H1 (cell line): ENCODE results near the gene ZNF385D. TPM values are rescaled to one million over a fixed set of nuclear protein-coding genes. Genes with fewer than 3 reads are reported as not detected.

Experiments used
- CTCF ChIA-PET: fragments of 300-600 bp; sonication (Branson Sonifier 250); formaldehyde crosslinking; loops from one replicate; lab custom pipeline; 2021; ENCODE audit not compliant: partially characterized antibody; lab: Charles Lee
- POLR2A ChIA-PET: fragments of 300-600 bp; sonication (Branson Sonifier 250); formaldehyde crosslinking; loops from one replicate; lab custom pipeline; 2021; ENCODE audit warnings: inconsistent platforms; ENCODE audit not compliant: partially characterized antibody; lab: Charles Lee
- DNase-seq, 2 experiments: peaks; one replicate each; pipeline versions ENCODE4 v3.0.0 to v3.0.0-alpha.2; 2010 to 2022; ENCODE audit warnings: low spot score in 2 of 2, low read depth in 1 of 2, mixed read lengths in 1 of 2
- FAIRE-seq: peaks from 2 replicates; lab custom pipeline; 2011; peaks lifted over from hg19 to GRCh38; lab: Jason Lieb, UNC
- H2AFZ ChIP-seq: 2 replicates; pipeline ENCODE4 v1.8.1; 2012; ENCODE audit warnings: low read length, inconsistent platforms
- H2AK5ac ChIP-seq: 2 replicates; pipeline ENCODE4 v1.6.1; 2013; ENCODE audit warnings: low read depth, low read length
- H2BK120ac ChIP-seq: replicated peaks from 2 replicates; pipeline ENCODE3; 2013; ENCODE audit warnings: low read depth, low read length, inconsistent platforms
- H2BK12ac ChIP-seq: 2 replicates; pipeline ENCODE4 v1.6.1; 2013; ENCODE audit warnings: low read depth, low read length
- H2BK15ac ChIP-seq: 2 replicates; pipeline ENCODE4 v1.6.1; 2013; ENCODE audit warnings: low read length
- H2BK20ac ChIP-seq: 2 replicates; pipeline ENCODE4 v1.6.1; 2013; ENCODE audit warnings: low read length
- H2BK5ac ChIP-seq: 2 replicates; pipeline ENCODE4 v1.6.1; 2013; ENCODE audit warnings: low read depth, low read length
- H3K14ac ChIP-seq: 2 replicates; pipeline ENCODE4 v1.6.1; 2013; ENCODE audit warnings: inconsistent platforms; ENCODE audit not compliant: insufficient read length
- H3K18ac ChIP-seq: 2 replicates; pipeline ENCODE4 v1.6.1; 2013; ENCODE audit warnings: low read length; ENCODE audit errors: extremely low read depth
- H3K23ac ChIP-seq: 2 replicates; pipeline ENCODE4 v1.6.1; 2013; ENCODE audit warnings: inconsistent platforms; ENCODE audit not compliant: insufficient read length
- H3K23me2 ChIP-seq: 2 replicates; pipeline ENCODE4 v1.6.1; 2013; ENCODE audit warnings: low read depth, low read length
- H3K27ac ChIP-seq: 2 replicates; pipeline ENCODE4 v1.6.1; 2011; ENCODE audit warnings: low read depth, low read length, inconsistent platforms
- H3K27me3 ChIP-seq, 4 experiments: replicated peaks in 1 of 4; 1 replicate in 1 of 4; 2 replicates in 3 of 4; pipeline versions ENCODE4 v1.6.1 to v1.8.1; 2011 to 2013; ENCODE audit warnings: low read length in 3 of 4, mild to moderate bottlenecking in 3 of 4, inconsistent platforms in 2 of 4, mixed read lengths in 2 of 4, moderate library complexity in 1 of 4; ENCODE audit not compliant: control insufficient read depth in 3 of 4, insufficient read depth in 3 of 4; ENCODE audit errors: extremely low read depth in 1 of 4
- H3K36me3 ChIP-seq, 4 experiments: 2 replicates each; pipeline versions ENCODE4 v1.6.1 to v1.8.1; 2011 to 2013; ENCODE audit warnings: mild to moderate bottlenecking in 4 of 4, low read length in 3 of 4, moderate library complexity in 2 of 4, control low read depth in 1 of 4, inconsistent platforms in 1 of 4; ENCODE audit not compliant: insufficient read depth in 4 of 4, control insufficient read depth in 2 of 4
- H3K4ac ChIP-seq: replicated peaks from 2 replicates; pipeline ENCODE3; 2013; ENCODE audit warnings: low read length, low read depth, mixed read lengths, inconsistent platforms; ENCODE audit not compliant: insufficient read length
- H3K4me1 ChIP-seq, 4 experiments: replicated peaks in 1 of 4; 1 replicate in 1 of 4; 2 replicates in 3 of 4; pipeline versions ENCODE4 v1.6.1 to v1.8.1; 2011 to 2013; ENCODE audit warnings: low read length in 3 of 4, inconsistent platforms in 2 of 4, mixed read lengths in 1 of 4; ENCODE audit not compliant: insufficient read depth in 4 of 4, control insufficient read depth in 3 of 4
- H3K4me2 ChIP-seq, 2 experiments: 2 replicates each; pipeline versions ENCODE4 v1.6.1 to v1.8.1; 2011 to 2013; ENCODE audit warnings: low read depth in 2 of 2, low read length in 2 of 2, control low read depth in 1 of 2, inconsistent platforms in 1 of 2, mild to moderate bottlenecking in 1 of 2; ENCODE audit not compliant: insufficient read depth in 1 of 2
- H3K4me3 ChIP-seq, 4 experiments: fragments of 200-600, 300-600 bp in 1 of 4; sonication (generic), shearing (Covaris generic), sonication (Bioruptor Twin) in 1 of 4; 2 replicates each; pipeline versions ENCODE4 v1.5.1 to v1.8.1; 2011 to 2016; ENCODE audit warnings: low read length in 4 of 4, low read depth in 3 of 4, control low read depth in 2 of 4, inconsistent platforms in 2 of 4, mild to moderate bottlenecking in 2 of 4, mixed read lengths in 1 of 4, moderate library complexity in 1 of 4; ENCODE audit not compliant: insufficient read depth in 2 of 4; ENCODE audit errors: extremely low read depth in 1 of 4
- H3K56ac ChIP-seq: replicated peaks from 2 replicates; pipeline ENCODE3; 2013; ENCODE audit warnings: low read depth, mild to moderate bottlenecking, mixed read lengths, low read length, inconsistent platforms; ENCODE audit not compliant: insufficient read length
- H3K79me1 ChIP-seq: 2 replicates; pipeline ENCODE4 v1.6.1; 2013; ENCODE audit warnings: low read depth, low read length, control low read depth
- H3K79me2 ChIP-seq, 2 experiments: 2 replicates each; pipeline versions ENCODE4 v1.6.1 to v1.8.1; 2012 to 2013; ENCODE audit warnings: low read length in 2 of 2, mild to moderate bottlenecking in 2 of 2, inconsistent platforms in 1 of 2; ENCODE audit not compliant: insufficient read depth in 2 of 2, control insufficient read depth in 1 of 2
- H3K9ac ChIP-seq, 4 experiments: replicated peaks in 1 of 4; 1 replicate in 1 of 4; 2 replicates in 3 of 4; pipeline versions ENCODE4 v1.6.1 to v1.8.1; 2011 to 2013; ENCODE audit warnings: low read depth in 3 of 4, low read length in 3 of 4, control low read depth in 2 of 4, mild to moderate bottlenecking in 2 of 4, moderate library complexity in 2 of 4, inconsistent platforms in 1 of 4; ENCODE audit errors: extremely low read depth in 1 of 4
- H3K9me3 ChIP-seq, 2 experiments: 2 replicates each; pipeline versions ENCODE4 v1.6.1 to v1.8.1; 2012 to 2013; ENCODE audit warnings: mild to moderate bottlenecking in 2 of 2, moderate library complexity in 2 of 2, control low read depth in 1 of 2, inconsistent platforms in 1 of 2, low read depth in 1 of 2, low read length in 1 of 2, mixed read lengths in 1 of 2; ENCODE audit not compliant: insufficient read depth in 2 of 2
- H4K20me1 ChIP-seq, 2 experiments: replicated peaks in 1 of 2; 2 replicates each; pipeline versions ENCODE3 to v1.8.1; 2011 to 2013; ENCODE audit warnings: inconsistent platforms in 2 of 2, low read length in 2 of 2, mild to moderate bottlenecking in 1 of 2; ENCODE audit not compliant: insufficient read depth in 2 of 2, control insufficient read depth in 1 of 2
- H4K5ac ChIP-seq: 2 replicates; pipeline ENCODE4 v1.6.1; 2013; ENCODE audit warnings: low read length, low read depth, mixed read lengths, inconsistent platforms; ENCODE audit not compliant: insufficient read length
- H4K8ac ChIP-seq: 2 replicates; pipeline ENCODE4 v1.8.0; 2013; ENCODE audit warnings: mild to moderate bottlenecking, moderate library complexity, low read length, inconsistent platforms; ENCODE audit not compliant: insufficient read depth; ENCODE audit errors: extremely low read depth
- H4K91ac ChIP-seq: replicated peaks from 2 replicates; pipeline ENCODE3; 2013; ENCODE audit warnings: low read length, mixed read lengths, inconsistent platforms; ENCODE audit not compliant: insufficient read length
- CTBP2 ChIP-seq: IDR thresholded peaks from 2 replicates; pipeline ENCODE4 v1.7.0; 2011; ENCODE audit warnings: borderline replicate concordance, mild to moderate bottlenecking, moderate library complexity, mixed read lengths, low read length; ENCODE audit not compliant: insufficient read depth, insufficient read length
- POLR2A ChIP-seq, 2 experiments: IDR thresholded peaks; 1 replicate in 1 of 2; 2 replicates in 1 of 2; pipeline ENCODE4 v1.6.1; 2011; ENCODE audit warnings: low read depth in 2 of 2, low read length in 2 of 2, mild to moderate bottlenecking in 2 of 2; ENCODE audit errors: control extremely low read depth in 1 of 2
- SIN3A ChIP-seq, 2 experiments: IDR thresholded peaks in 1 of 2; conservative IDR thresholded peaks in 1 of 2; 2 replicates each; pipeline ENCODE4 v1.6.1; 2011 to 2012; ENCODE audit warnings: low read length in 2 of 2, improper control_type of control experiment in 1 of 2, low read depth in 1 of 2, mild to moderate bottlenecking in 1 of 2
- SP4 ChIP-seq: IDR thresholded peaks from 2 replicates; pipeline ENCODE4 v1.6.1; 2012; ENCODE audit warnings: low read length, inconsistent platforms
- WGBS, 2 experiments: shearing (Covaris generic) in 1 of 2; methylation state at CpG; one replicate each; pipeline versions ENCODE4 v1.1.6 to v1.1.7; 2013 to 2015; ENCODE audit warnings: low lambda C conversion rate in 2 of 2, mixed read lengths in 2 of 2, inconsistent platforms in 1 of 2, low coverage in 1 of 2, missing lambda C conversion rate in 1 of 2; ENCODE audit not compliant: insufficient replicate concordance in 2 of 2, insufficient coverage in 1 of 2, insufficient read length in 1 of 2; ENCODE audit errors: extremely low coverage in 1 of 2, missing lambda C conversion rate in 1 of 2; 5-methylcytosine and 5-hydroxymethylcytosine counted together
- polyA plus RNA-seq, 7 experiments: library from polyadenylated mRNA; depleted of rRNA in 3 of 7; stranded (reverse) in 5 of 7; unstranded in 2 of 7; fragments of >200 nt in 5 of 7; fragments of 200-250 nt in 2 of 7; gene quantifications; 1 replicate in 5 of 7; 2 replicates in 1 of 7; 4 replicates in 1 of 7; pipeline versions ENCODE4 v1.2.1 to v1.2.3, GENCODE V29; 2011 to 2013; ENCODE audit warnings: missing spikeins in 2 of 7, mixed read lengths in 2 of 7
- total RNA-seq: library from RNA; stranded (reverse); fragmentation: NEBNext Ultra II Directional; extraction: Animal tissue kit (Norgen Biotek cat#: 25700); gene quantifications from 2 replicates; pipeline ENCODE4 v1.2.1, GENCODE V29; 2021

The ZNF385D gene
- total and polyA plus RNA-seq, 2 of the 8 experiments (the other 6 are each of a cell fraction or from before 2014, with no cell fraction given) = 5.9 to 10.8 TPM

DNA sequence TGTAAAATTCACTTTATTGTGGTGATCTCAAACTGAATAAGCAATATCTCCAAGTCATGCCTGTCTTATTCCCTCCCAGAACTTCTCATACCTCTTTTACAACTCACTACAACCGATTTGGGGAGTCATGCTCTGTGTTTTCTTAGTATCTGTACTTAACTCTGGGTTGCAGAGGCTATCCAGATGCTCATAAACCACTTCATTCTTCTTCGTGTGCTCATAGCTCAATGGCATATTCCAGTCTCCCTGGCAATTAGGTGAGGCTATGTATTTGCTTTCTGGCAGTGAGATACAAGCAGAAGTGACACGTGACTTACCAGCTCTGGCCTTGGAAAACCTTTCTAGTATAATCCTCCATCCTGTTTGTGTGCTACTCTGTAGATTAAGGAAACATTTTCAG is 360.9 kb downstream of the ZNF385D start:
- Histone ChIP-seq H4K91ac (no peak overlapping the region), H3K4me2 (no peak overlapping the region), H3K56ac (no peak overlapping the region)

More for the DNA sequence above, 360.9 kb downstream of the ZNF385D start:
- Histone ChIP-seq H3K14ac (no peak overlapping the region), H4K20me1 (no peaks in the 10 kb centered on the region), H3K18ac (no peak overlapping the region), H3K9ac (no peak overlapping the region), H3K4me3 (no peak overlapping the region), H3K9me3 (peaks cover 0 to 7% of the 10 kb centered on the region in 2 experiments; a peak in 2 of 4 replicates), H3K79me2 (no peaks in the 10 kb centered on the region), H3K27me3 (no peaks in the 10 kb centered on the region), H2AK5ac (no peak overlapping the region), H3K23me2 (no peaks in the 10 kb centered on the region), H2BK5ac (no peak overlapping the region), H4K5ac (no peak overlapping the region), H2BK20ac (no peak overlapping the region), H2BK15ac (no peak overlapping the region), H4K8ac (no peak overlapping the region), H3K23ac (no peak overlapping the region), H3K4me1 (no peaks in the 10 kb centered on the region), H2BK12ac (no peak overlapping the region), H3K4ac (no peak overlapping the region), H2BK120ac (no peak overlapping the region), H3K27ac (no peak overlapping the region), H3K36me3 (peaks cover 0 to 2% (median 0%) of the 10 kb centered on the region in 4 experiments; a peak in 1 of 8 replicates), H2AFZ (no peak overlapping the region; the same call in none of the 2 replicates), H3K79me1 (no peaks in the 10 kb centered on the region)
- DNase-seq (no peak), FAIRE-seq (no peak)
- POLR2A ChIA-PET = no interaction called here
- no peak for TF ChIP-seq SP4
- no peak for TF ChIP-seq CTBP2
- TF ChIP-seq SIN3A (conservative IDR thresholded peaks at IDR 0.05 in 1 of 2, IDR thresholded peaks at IDR 0.05 in 1 of 2; ENCODE audit: low read depth in 1 of 2, low read length in 2 of 2) = no peak
- no peak for TF ChIP-seq POLR2A (IDR thresholded peaks at IDR 0.05; ENCODE audit: control extremely low read depth in 1 of 2, low read depth in 2 of 2, low read length in 2 of 2)
- WGBS, 2 experiments = 91% methylated on average over 3 of the region's 3 CpGs; no CpG with 5 or more reads in 1 of the 2 experiments
- CTCF ChIA-PET = no interaction called here
